Chondrocyte (in vitro differentiated cells): ENCODE data around the gene LGALSL. TPM values are rescaled to one million over a fixed set of nuclear protein-coding genes. Genes with fewer than 3 reads are reported as not detected.

Experiments
- DNase-seq: peaks from one replicate; pipeline ENCODE4 v3.0.0; 2021; ENCODE audit warnings: mixed read lengths, low spot score
- H3K27ac Mint-ChIP-seq: one replicate; pipeline ENCODE4 v1.8.0; 2021; ENCODE audit warnings: mild to moderate bottlenecking, moderate library complexity, mixed read lengths; ENCODE audit not compliant: unreplicated experiment
- H3K27me3 Mint-ChIP-seq: 2 replicates; pipeline ENCODE4 v1.8.0; 2021; ENCODE audit warnings: low read depth, mixed read lengths
- H3K36me3 Mint-ChIP-seq: 2 replicates; pipeline ENCODE4 v1.8.0; 2021; ENCODE audit warnings: low read depth, mixed read lengths
- H3K4me1 Mint-ChIP-seq: 2 replicates; pipeline ENCODE4 v1.8.0; 2021; ENCODE audit warnings: low read depth, mild to moderate bottlenecking, mixed read lengths
- H3K4me3 Mint-ChIP-seq: one replicate; pipeline ENCODE4 v1.8.0; 2021; ENCODE audit warnings: mild to moderate bottlenecking, moderate library complexity, mixed read lengths; ENCODE audit not compliant: unreplicated experiment
- H3K9me3 Mint-ChIP-seq: 2 replicates; pipeline ENCODE4 v1.8.0; 2021; ENCODE audit warnings: low read depth, mixed read lengths
- CTCF ChIP-seq: fragments of 200-600 bp; sonication (generic); IDR thresholded peaks from 2 replicates; pipeline ENCODE4 v1.5.0; 2021; ENCODE audit warnings: antibody characterized with exemption, mild to moderate bottlenecking, moderate library complexity
- total RNA-seq: library from RNA; stranded (reverse); gene quantifications from 3 replicates; pipeline ENCODE4 v1.2.1, GENCODE V29; 2021

The LGALSL gene
- total RNA-seq, 1 donor from 2014 or later = 25.0 TPM

GRCh38 chr2:64470766-64471295, 16.9 kb downstream of the LGALSL start:
- no peak overlapping the region for H3K27ac Mint-ChIP-seq
- H3K36me3 Mint-ChIP-seq = no peaks in the 10 kb centered on the region
- H3K27me3 Mint-ChIP-seq = peaks cover 3% of the 10 kb centered on the region
- H3K4me1 Mint-ChIP-seq = no peaks in the 10 kb centered on the region
- H3K9me3 Mint-ChIP-seq = no peaks in the 10 kb centered on the region
- TF ChIP-seq CTCF = no peak
- DNase-seq = no peak
- no peak overlapping the region for H3K4me3 Mint-ChIP-seq

- H3K27me3 Mint-ChIP-seq = peaks cover 3% of the 10 kb centered on the region
- H3K27ac Mint-ChIP-seq = no peak overlapping the region
- TF ChIP-seq CTCF = no peak
- no peaks in the 10 kb centered on the region for H3K9me3 Mint-ChIP-seq
- H3K4me1 Mint-ChIP-seq = no peaks in the 10 kb centered on the region
- H3K36me3 Mint-ChIP-seq = no peaks in the 10 kb centered on the region
- no peak overlapping the region for H3K4me3 Mint-ChIP-seq
- no peak for DNase-seq
These were observed 17.6 kb downstream of the LGALSL start for GRCh38 chr2:64471600-64471999.

- H3K27ac Mint-ChIP-seq = no peak overlapping the region
- no peaks in the 10 kb centered on the region for H3K9me3 Mint-ChIP-seq
These were observed 18.9 kb downstream of the LGALSL start for GRCh38 chr2:64472881-64473280.

GRCh38 chr2:64474121-64474571, 20.2 kb downstream of the LGALSL start:
- H3K4me3 Mint-ChIP-seq = no peak overlapping the region
- TF ChIP-seq CTCF = no peak
- H3K27me3 Mint-ChIP-seq = peaks cover 3% of the 10 kb centered on the region
- H3K9me3 Mint-ChIP-seq = no peaks in the 10 kb centered on the region
- H3K4me1 Mint-ChIP-seq = no peaks in the 10 kb centered on the region
- H3K36me3 Mint-ChIP-seq = no peaks in the 10 kb centered on the region
- no peak for DNase-seq
- H3K27ac Mint-ChIP-seq = no peak overlapping the region

More at GRCh38 chr2:64472881-64473280, 18.9 kb downstream of the LGALSL start:
- peaks cover 3% of the 10 kb centered on the region for H3K27me3 Mint-ChIP-seq
- TF ChIP-seq CTCF = no peak
- no peaks in the 10 kb centered on the region for H3K4me1 Mint-ChIP-seq
- DNase-seq = no peak
- H3K36me3 Mint-ChIP-seq = no peaks in the 10 kb centered on the region
- H3K4me3 Mint-ChIP-seq = no peak overlapping the region

GRCh38 chr2:64474636-64475035, 20.7 kb downstream of the LGALSL start:
- H3K9me3 Mint-ChIP-seq = no peaks in the 10 kb centered on the region
- no peak for DNase-seq
- H3K27ac Mint-ChIP-seq = no peak overlapping the region
- H3K36me3 Mint-ChIP-seq = no peaks in the 10 kb centered on the region
- H3K4me1 Mint-ChIP-seq = no peaks in the 10 kb centered on the region
- TF ChIP-seq CTCF = no peak
- H3K27me3 Mint-ChIP-seq = peaks cover 3% of the 10 kb centered on the region
- H3K4me3 Mint-ChIP-seq = no peak overlapping the region
